Stimulated activated CD4-positive, alpha-beta T cell treated with anti-CD3 and anti-CD28 coated beads, Interleukin-2, amount 100 ng/mL, for 48 hours (primary cell): Measurements from ENCODE around the gene PKLR.
A peak's percentile ranks its signal among the peaks of the same experiment; 100 is the strongest.
"Not testable (repeated sequence)": the region's sequence is repeated elsewhere in the genome, so short reads cannot be mapped to it uniquely, and the experiment has no call there.

Source experiments
- DNase-seq, 2 donors: peaks; one replicate each; pipeline ENCODE4 v3.0.0-alpha.2; 2020

The PKLR gene

DNA sequence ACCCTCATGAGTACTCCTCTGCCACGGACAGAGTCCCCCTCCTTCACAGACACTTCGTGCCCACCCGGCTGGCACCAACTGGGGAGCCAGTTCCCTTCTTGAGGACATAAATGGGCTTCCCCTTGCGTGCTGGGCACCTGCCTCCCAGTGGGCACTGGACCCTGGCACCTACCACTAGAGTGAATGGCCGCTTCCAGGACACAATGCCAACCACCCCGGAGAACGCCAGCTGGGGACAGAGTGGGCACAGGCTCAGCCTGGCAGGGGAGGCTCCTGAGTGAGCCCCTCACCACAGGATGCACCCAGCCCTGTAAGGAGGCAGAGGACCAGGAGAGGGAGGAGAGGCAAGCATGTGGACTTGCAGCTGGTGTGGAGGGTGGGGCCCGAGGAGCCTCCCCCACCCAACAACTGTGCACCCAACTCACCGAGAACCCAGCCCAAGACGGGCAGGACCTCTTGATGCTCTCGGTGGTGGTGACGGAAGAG lies 47.0 kb downstream of the PKLR start:
- DNase-seq, result no peak

DNA sequence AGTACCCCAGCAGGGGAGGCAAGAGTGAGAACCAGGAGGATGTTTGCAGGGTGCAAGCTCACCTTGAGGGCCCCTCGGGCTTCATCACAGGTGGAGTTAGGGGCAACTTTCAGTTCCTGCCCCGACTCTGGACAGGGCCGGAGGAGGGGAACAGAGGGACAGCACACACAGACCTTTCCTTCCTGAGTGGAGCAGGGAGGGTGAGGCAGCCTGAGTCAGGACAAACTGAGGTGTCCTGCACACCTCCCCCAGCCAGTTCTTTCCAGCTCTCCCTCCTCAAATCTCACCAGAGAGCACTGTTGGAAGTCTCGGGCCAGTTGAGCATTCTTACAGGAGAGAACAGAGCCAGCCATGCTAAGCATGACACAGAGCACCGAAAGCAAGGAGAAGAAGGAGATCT lies 47.4 kb downstream of the PKLR start:
- no peak for DNase-seq

DNA sequence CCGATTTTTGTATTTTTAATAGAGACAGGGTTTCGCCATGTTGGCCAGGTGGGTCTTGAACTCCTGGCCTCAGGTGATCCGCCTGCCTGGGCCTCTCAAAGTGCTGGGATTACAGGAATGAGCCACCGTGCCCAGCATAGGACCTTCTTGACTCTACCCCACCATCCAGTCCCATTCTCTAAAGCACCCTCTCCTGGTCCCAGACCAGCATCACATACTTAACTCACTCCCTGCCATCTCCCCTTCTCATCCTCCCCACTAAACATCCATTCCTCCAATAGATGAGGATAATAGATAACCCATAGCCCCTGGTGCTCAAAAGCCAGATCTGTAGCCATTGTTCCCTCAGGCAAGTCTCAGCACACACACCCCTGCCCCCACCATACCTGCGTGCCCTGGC lies 48.0 kb downstream of the PKLR start:
- DNase-seq, result no peak

DNA sequence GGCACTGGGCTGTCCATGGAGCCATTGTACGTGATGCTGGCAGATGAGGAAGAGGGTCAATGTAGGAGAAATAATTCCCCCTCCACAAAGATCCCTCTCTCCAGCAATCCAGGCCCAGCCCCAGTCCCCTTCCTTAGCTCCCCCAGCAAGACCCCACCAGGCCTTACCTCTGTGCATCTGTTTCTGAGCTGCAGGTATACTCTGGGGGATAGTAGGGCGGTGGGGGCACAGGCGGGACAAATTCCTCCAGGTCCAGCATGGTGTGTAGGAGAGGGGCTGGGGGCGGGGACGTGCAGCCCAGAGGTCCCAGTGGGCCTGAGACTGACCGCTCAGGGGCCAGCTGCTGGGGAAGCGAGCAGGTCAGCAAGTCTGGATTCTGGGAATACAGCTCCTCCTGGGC lies 49.7 kb downstream of the PKLR start:
- no peak for DNase-seq

DNA sequence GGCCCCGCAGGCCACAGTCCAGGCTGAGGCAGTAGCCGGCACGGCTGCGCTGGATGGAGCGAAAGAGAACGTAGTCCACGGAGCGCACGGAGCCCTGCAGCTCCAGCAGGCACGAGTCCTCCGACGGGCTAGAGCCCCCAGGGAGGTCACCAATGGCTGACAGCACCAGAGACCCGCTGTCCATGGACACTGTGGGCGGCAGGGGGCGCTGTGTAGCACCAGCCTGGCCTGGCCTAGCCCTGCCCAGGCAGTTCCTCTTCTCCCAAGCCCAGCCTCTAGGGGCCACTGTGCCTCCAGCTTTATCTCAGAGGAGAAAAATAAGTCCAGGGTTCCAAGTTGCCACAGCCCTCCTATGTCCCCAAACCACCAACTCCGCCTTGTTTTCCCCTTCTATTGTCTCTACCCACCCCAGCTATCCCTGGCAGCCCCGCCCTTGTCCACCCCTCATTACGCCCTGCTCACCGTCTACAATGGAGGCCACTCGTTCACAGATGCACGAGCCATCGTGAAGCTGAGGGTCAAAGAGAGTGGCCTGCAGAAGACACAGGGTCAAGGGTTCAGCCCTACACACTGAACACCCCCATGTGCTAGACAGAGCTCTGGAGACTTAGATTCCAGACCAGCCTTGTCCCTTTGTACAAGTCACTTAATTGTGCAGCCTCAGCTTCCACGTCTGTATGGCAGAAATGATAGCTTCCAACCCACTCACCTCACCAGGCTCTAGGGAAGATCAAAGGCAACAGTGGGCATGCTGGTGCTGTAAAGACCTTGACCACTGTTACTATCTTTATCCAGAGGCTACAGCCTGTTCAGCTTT lies 50.4 kb downstream of the PKLR start:
- DNase-seq, result peak; percentile 97 to 98

DNA sequence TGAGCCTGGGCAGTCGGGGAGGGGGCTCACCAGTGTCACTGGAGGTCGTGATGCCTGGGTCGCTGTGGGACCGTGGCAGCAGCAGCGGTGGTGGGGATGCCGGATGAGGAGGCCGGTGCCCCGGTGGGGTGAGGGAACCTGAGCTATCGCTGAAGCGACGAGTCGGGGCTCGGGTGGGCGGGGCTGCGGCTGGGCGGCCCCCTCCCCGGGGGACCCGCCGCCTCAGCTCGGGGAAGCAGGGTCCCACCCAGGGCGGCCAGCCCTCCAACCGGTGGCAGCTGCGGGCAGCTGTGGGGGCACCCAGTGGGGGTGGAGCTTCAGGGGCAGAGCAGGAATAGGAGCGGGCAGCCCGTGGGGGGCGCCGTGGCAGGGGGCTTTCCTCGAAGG lies 51.0 kb downstream of the PKLR start:
- DNase-seq, result no peak

DNA sequence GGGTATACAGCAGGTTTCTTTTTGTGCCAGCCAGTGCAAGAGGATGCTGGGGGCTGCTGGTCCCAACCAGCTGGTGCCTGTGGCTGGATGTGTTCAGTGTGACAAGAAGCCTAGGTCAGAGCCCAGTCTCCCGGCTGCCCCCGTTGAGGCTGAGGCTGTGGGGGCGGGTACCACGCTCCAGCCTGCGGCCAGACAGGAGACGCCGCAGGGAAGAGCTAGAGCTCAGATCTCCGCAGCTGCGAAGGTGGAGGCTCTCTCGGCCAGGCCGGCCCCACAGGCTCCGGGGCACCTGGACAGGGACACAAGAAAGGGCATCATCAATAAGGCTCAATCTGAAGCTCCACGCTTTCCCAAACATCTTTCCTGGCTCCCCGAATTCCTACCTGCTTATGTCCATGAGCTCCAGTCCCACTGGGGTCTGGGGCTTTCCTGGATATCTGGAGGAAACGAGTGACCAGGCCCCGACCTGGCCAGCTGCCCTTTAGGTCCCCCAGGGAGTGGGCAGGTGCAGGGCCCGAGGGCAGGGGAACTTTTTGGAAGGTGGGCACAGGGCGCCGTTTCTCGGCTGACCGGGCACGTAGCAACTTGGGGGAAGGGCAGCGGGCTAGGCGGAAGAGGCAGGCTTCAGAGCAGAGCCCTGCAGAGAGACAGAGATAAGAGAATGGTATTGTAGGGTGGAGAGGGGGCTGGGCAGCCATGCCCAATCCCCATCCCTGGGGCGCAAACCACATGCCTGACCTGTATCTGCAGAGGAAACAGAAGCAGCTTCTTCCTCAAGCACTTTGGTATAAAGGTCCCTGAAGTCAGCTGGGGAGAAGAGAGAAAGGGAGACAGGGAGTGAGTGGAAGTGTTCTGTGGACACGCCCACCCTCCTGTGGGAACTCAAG lies 53.3 kb downstream of the PKLR start:
- no peak for DNase-seq

DNA sequence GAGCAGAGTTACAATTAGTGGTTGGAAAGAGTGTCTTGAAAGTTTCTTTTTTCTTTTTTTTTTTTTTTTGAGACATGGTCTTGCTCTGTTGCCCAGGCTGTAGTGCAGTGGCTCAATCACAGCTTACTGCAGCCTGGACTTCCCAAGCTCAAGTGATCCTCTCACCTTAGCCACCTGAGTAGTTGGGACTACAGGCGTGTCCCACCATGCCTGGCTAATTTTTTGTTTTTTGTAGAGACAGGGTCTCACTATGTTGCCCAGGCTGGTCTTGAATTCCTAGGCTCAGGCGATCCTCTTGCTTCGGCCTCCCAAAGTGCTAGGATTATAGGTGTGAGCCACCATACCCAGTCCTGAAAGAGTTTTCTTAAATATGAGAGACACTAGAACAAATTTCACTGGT lies 54.4 kb downstream of the PKLR start:
- DNase-seq, result not testable (repeated sequence)

DNA sequence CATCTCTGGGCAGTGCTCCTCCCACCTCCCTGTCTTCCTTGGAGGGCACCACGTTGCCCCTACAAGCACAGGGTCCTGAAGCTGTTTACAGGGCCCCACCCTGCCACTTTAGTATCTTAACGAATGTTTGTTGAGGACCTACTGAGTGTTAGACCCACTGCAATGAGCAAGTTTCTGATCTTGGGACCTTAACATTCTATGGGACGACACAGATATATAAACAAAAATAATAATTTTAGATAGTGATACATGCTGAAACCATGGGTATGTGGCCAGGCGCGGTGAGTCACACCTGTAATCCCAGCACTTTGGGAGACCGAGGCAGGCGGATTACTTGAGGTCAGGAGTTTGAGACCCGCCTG lies 56.1 kb downstream of the PKLR start:
- no peak for DNase-seq

DNA sequence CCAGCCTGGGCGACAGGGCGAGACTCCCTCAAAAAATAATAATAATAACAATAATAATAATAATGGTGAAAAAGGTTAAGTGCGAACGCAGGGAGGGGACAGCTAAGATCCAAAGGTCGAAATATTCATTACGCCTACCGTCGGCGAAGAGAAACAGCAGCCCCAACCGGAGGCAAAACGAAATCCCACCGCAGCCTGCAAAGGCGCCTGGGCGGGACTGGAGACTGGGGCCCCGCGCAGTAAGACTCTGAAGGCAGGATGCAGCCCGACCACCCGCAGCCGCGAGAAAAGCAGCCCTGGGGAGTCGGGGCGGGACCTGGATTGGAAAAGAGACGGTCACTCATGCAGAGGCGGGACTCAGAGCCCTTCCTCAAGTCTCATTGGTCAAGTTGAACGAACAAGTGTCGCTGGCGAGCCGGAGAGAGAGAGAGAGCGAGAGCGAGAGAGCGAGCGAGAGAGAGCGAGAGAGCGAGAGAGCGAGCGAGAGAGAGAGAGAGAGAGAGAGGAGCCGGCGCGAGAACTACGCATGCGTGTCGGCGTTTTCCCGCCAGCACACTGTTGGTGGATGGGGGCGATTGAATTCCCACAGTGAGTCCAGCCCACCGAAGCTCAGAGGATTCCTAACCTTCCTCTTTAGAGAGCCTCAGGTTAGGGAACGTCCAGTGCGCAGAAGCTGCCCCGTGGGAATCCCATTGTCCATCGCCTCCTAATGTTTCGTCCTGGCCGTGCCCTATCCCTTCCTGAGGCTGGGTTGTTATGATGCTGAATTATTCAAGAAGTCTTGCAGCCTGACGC lies 56.7 kb downstream of the PKLR start:
- DNase-seq, result peak; percentile 84 to 87

DNA sequence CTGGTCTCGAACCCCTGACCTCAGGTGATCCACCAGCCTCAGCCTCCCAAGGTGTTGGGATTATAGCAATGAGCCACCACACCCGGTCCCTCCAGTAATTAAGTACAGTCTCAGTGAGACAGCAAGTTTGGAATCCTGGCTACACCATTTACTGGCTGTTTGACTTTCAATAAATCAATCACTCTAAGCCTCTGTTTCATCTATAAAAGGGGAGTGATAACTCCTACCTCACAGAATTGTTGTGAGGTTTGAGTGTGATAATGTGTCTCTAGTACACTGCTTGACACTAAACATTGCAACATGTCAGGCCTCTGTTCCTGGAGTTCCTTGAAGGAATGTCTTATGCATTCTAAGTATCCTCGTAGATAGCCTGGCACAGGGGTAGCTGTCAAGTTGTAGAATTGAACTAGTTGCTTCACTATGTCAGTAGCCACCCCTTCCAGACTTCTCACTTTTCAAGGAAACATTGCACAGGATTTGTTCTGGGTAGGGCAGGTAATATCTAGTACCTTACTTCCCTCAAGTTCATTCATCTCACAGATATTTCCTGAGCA lies 58.4 kb downstream of the PKLR start:
- DNase-seq, result no peak

DNA sequence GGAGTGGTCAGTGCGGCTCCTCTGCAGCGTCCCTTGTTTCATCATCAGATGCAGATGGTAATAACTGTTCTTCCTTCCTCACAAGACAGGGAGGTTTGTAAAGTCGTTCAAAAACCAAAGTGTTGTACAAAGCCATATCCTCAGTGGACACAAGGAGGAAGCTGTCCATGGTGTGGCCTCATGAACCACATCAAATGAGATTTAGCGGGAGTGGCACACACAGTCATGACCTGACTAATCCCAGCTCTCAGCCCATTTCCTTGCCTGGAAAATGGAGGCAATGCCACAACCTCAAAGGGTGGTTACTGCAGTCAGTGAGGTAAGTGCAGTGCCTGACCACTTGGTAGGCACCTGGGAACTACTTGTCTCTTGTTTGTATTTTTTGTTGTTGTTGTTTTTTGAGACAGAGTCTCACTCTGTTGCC lies 59.4 kb downstream of the PKLR start:
- no peak for DNase-seq

DNA sequence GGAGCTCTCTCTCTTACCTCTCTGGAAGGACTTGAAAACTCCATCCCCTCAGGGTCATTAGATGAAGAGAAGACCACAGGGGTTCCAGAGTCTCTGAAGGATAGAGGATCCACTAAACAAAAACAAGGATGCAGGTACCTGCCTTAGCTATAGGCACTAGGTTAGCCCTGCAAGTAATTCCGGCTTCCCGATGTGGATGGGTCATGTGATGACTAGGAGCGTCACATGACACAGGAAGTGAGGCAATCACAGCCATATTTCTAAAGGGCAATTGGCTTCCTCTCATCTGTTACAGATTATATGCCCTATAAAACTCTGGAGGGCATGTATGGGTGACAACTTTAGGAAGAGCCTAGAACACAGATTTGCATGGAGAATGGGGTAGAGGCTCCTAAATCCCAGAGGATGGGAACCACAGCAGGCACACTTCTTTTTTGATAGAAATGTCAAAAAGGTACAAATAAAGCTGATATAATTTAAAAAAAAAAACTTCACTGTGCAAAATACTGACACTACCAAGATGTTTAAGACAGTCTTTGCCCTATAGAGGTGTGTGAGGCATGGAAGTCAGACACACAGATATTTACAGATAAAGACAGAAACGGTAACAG lies 60.1 kb downstream of the PKLR start:
- peak in 1 of 2 donors; percentile 52 for DNase-seq
